GM12873 (cell line): ENCODE results near the gene TMEM192.

ENCODE experiments used
- CTCF ChIP-seq: IDR thresholded peaks from 2 replicates; pipeline ENCODE4 v1.5.1; 2012; ENCODE audit warnings: low read depth, mild to moderate bottlenecking, moderate library complexity, low read length, control low read depth; ENCODE audit not compliant: insufficient read depth; ENCODE audit errors: missing control alignments

Gene TMEM192

GRCh38 chr4:165137205-165137604 lies 24.5 kb upstream of the TMEM192 start:
- TF ChIP-seq CTCF = no peak

- TF ChIP-seq CTCF = no peak
Measured at GRCh38 chr4:165136529-165136928, 23.9 kb upstream of the TMEM192 start.

GRCh38 chr4:165133150-165133549 lies 20.5 kb upstream of the TMEM192 start:
- TF ChIP-seq CTCF = no peak

- TF ChIP-seq CTCF = peak; percentile 92
Measured at GRCh38 chr4:165131247-165131832, 18.7 kb upstream of the TMEM192 start.

GRCh38 chr4:165129924-165130323 lies 17.3 kb upstream of the TMEM192 start:
- no peak for TF ChIP-seq CTCF

- TF ChIP-seq CTCF = no peak
Measured at GRCh38 chr4:165124488-165124887, 11.8 kb upstream of the TMEM192 start.

- no peak for TF ChIP-seq CTCF
Measured at GRCh38 chr4:165118256-165118909, 5.7 kb upstream of the TMEM192 start.
